HG03097 (cell line): ENCODE data around the gene LASP1NB.
"Not testable (repeated sequence)": the region's sequence is repeated elsewhere in the genome, so short reads cannot be mapped to it uniquely, and the experiment has no call there.

Source experiments
- ATAC-seq: cut with Tn5 transposase; IDR thresholded peaks from one replicate; pipeline ENCODE4 v1.9.1; 2021; ENCODE audit not compliant: unreplicated experiment, low FRiP score

The LASP1NB gene

GRCh38 chr17:38958756-38959155 lies 33.3 kb downstream of the LASP1NB start:
- ATAC-seq, result no peak

- no peak for ATAC-seq
These were observed 34.1 kb downstream of the LASP1NB start for GRCh38 chr17:38959508-38959907.

DNA sequence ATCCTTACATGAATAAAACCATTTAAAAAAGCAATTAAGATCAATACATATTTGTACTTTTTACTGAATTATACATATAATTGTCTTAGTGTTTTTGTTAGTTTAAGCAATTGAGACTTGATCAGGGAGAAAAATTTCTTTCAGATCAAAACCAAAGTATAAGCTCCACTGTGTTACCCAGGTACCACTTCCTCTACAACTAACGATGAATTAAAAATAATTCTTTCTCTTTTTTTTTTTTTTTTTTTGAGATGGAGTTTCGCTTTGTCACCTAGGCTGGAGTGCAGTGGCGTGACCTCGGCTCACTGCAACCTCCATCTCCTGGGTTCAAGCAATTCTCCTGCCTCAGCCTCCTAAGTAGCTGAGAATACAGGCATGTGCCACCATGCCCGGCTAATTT lies 35.0 kb downstream of the LASP1NB start:
- no peak for ATAC-seq

GRCh38 chr17:38961413-38961812 lies 36.0 kb downstream of the LASP1NB start:
- no peak for ATAC-seq

GRCh38 chr17:38967290-38967738 lies 41.9 kb downstream of the LASP1NB start, which contains the start of gene FBXO47:
Gene FBXO47 (minus strand): TSS chr17:38967403. CDS start chr17:38963025, 4,378 bp downstream.
- no peak for ATAC-seq

DNA sequence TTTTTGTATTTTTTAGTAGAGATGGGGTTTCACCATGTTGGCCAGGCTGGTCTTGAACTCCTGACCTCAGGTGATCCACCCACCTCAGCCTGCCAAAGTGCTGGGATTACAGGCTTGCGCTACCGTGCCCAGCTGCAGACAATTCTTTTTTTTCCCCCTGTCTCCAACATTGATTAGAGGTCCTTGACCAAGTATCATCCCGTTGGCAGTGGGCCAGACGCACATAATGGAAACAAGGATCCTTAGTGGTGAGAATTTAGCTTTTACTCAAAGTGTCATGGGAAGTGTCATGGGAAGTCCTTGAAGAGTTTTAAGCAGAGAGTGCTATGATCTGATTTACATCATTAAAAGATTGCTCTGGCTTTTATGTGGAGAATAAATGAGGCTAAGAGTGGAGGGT lies 43.9 kb downstream of the LASP1NB start:
- ATAC-seq, result no peak

- no peak for ATAC-seq
These were observed 44.7 kb downstream of the LASP1NB start for GRCh38 chr17:38970128-38970527.

DNA sequence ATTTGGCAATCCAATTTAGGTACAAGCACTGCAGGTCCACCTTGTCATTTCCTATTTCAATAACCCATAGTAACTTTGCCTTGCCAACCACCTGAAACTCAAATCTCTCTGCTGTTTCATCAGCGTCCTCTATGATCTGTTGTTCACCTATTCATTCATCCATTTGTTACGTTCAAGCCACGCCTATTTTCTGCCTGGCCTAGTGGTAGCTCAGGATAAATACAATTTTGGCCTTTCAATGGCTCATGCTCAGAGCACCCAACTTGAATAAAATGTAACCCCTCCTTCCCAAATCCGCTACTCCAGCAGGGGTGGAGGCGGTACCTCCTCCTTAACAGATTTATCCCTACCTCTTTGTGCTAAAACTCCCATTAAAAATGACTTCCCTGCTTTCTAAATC lies 45.4 kb downstream of the LASP1NB start:
- no peak for ATAC-seq

GRCh38 chr17:38976187-38976551 lies 50.8 kb downstream of the LASP1NB start:
- not testable (repeated sequence) for ATAC-seq

DNA sequence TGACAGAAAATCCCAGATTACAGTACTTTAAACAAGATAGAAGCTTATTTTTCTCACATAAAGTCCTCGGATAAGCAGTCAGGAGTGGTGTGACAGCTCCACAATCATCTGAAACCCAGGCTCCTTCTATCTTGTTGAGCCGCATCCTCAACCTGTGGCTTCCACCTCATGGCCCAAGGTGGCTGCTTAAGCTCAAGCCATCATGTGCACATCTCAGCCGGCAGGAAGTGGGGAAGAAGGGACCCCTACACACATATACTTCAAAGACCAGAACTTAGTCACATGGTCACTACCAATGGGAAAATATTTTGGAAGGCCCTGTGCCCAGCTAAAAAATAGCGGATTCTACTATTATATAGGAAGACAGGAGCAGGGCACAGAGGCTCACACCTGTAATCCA lies 52.8 kb downstream of the LASP1NB start:
- no peak for ATAC-seq
